Endothelial cell of umbilical vein (primary cell): ENCODE data around the gene ABLIM2. TPM values are rescaled to one million over a fixed set of nuclear protein-coding genes. Genes with fewer than 3 reads are reported as not detected.

Experiments used
- BruUV-seq: library from RNA; stranded (reverse); fragments of 400-500 nt; replicated peaks from 2 replicates; lab custom pipeline; 2021; lab: Mats Ljungman, UMichigan
- CTCF ChIA-PET: fragments of 300-600, 350-600 bp; sonication (Branson Sonifier 250); formaldehyde crosslinking; loops from one replicate; lab custom pipeline; 2021; ENCODE audit warnings: antibody characterized with exemption, inconsistent platforms; lab: Charles Lee
- POLR2A ChIA-PET: fragments of 300-600, 350-600 bp; sonication (Branson Sonifier 250); formaldehyde crosslinking; loops from one replicate; lab custom pipeline; 2021; ENCODE audit warnings: antibody characterized with exemption, inconsistent platforms; lab: Charles Lee
- DNase-seq: peaks from one replicate; pipeline ENCODE4 v3.0.0-alpha.2; 2011; ENCODE audit warnings: low read depth, low spot score
- FAIRE-seq: peaks from 2 replicates; lab custom pipeline; 2011; peaks lifted over from hg19 to GRCh38; lab: Jason Lieb, UNC
- H2AFZ ChIP-seq: 2 replicates; pipeline ENCODE4 v1.6.0; 2012; ENCODE audit warnings: low read depth, low read length, control low read depth, inconsistent platforms
- H3K27ac ChIP-seq: 2 replicates; pipeline ENCODE4 v1.5.1; 2011; ENCODE audit warnings: low read depth, mild to moderate bottlenecking, control low read depth, low read length, moderate library complexity; ENCODE audit not compliant: insufficient read depth
- H3K27me3 ChIP-seq, 2 experiments: 2 replicates each; pipeline versions ENCODE4 v1.6.0 to v1.6.1; 2011; ENCODE audit warnings: low read length in 2 of 2, mixed read lengths in 1 of 2; ENCODE audit not compliant: control insufficient read depth in 2 of 2, insufficient read depth in 2 of 2
- H3K36me3 ChIP-seq, 2 experiments: 2 replicates in 1 of 2; 3 replicates in 1 of 2; pipeline ENCODE4 v1.5.1; 2011; ENCODE audit warnings: low read length in 2 of 2, mild to moderate bottlenecking in 1 of 2, moderate library complexity in 1 of 2; ENCODE audit not compliant: control insufficient read depth in 2 of 2, insufficient read depth in 2 of 2; ENCODE audit errors: extremely low read depth in 1 of 2
- H3K4me1 ChIP-seq: 3 replicates; pipeline ENCODE4 v1.5.1; 2011; ENCODE audit warnings: mild to moderate bottlenecking, low read length; ENCODE audit not compliant: control insufficient read depth, insufficient read depth; ENCODE audit errors: extremely low read depth
- H3K4me2 ChIP-seq: 2 replicates; pipeline ENCODE4 v1.6.1; 2011; ENCODE audit warnings: low read length, control low read depth, mixed read lengths; ENCODE audit not compliant: insufficient read depth
- H3K4me3 ChIP-seq, 3 experiments: fragments of 200-600 bp in 1 of 3; sonication (generic), shearing (Covaris generic) in 1 of 3; replicated peaks in 1 of 3; 2 replicates each; pipeline ENCODE4 v1.5.1; 2011 to 2016; ENCODE audit warnings: control low read depth in 3 of 3, low read length in 3 of 3, mild to moderate bottlenecking in 2 of 3, inconsistent platforms in 1 of 3, low read depth in 1 of 3, moderate library complexity in 1 of 3; ENCODE audit not compliant: insufficient read depth in 1 of 3
- H3K79me2 ChIP-seq: 2 replicates; pipeline ENCODE4 v1.6.0; 2012; ENCODE audit warnings: low read length, inconsistent platforms; ENCODE audit not compliant: control insufficient read depth, insufficient read depth
- H3K9ac ChIP-seq: replicated peaks from 2 replicates; pipeline ENCODE3; 2011; ENCODE audit warnings: low read length, control low read depth; ENCODE audit not compliant: insufficient read depth; ENCODE audit errors: extremely low read depth
- H3K9me1 ChIP-seq: replicated peaks from 3 replicates; pipeline ENCODE4 v1.6.0; 2011; ENCODE audit warnings: mild to moderate bottlenecking, low read length; ENCODE audit not compliant: control insufficient read depth, insufficient read depth; ENCODE audit errors: extremely low read depth
- H3K9me3 ChIP-seq: replicated peaks from 2 replicates; pipeline ENCODE4 v1.5.1; 2012; ENCODE audit warnings: low read length, inconsistent platforms; ENCODE audit not compliant: control insufficient read depth, insufficient read depth
- H4K20me1 ChIP-seq: replicated peaks from 2 replicates; pipeline ENCODE3; 2011; ENCODE audit warnings: mild to moderate bottlenecking, low read length; ENCODE audit not compliant: control insufficient read depth, insufficient read depth; ENCODE audit errors: extremely low read depth
- CTCF ChIP-seq, 2 donors: IDR thresholded peaks; 1 replicate in 1 of 2; 2 replicates in 1 of 2; pipeline ENCODE4 v1.5.1; 2011; ENCODE audit warnings: low read length in 2 of 2, mild to moderate bottlenecking in 2 of 2, moderate library complexity in 2 of 2, control low read depth in 1 of 2, inconsistent platforms in 1 of 2, low read depth in 1 of 2; ENCODE audit not compliant: insufficient read depth in 1 of 2; ENCODE audit errors: extremely low read depth in 1 of 2
- EZH2 ChIP-seq: IDR thresholded peaks from 2 replicates; pipeline ENCODE4 v1.6.1; 2012; ENCODE audit warnings: borderline replicate concordance, low read depth, mild to moderate bottlenecking, moderate library complexity, low read length, inconsistent platforms; ENCODE audit not compliant: severe bottlenecking
- FOS ChIP-seq: IDR thresholded peaks from 2 replicates; pipeline ENCODE4 v1.6.1; 2011; ENCODE audit warnings: mild to moderate bottlenecking, low read length, moderate library complexity, borderline replicate concordance; ENCODE audit not compliant: insufficient read depth
- GATA2 ChIP-seq: IDR thresholded peaks from 2 replicates; pipeline ENCODE4 v1.7.0; 2011; ENCODE audit warnings: low read depth, mild to moderate bottlenecking, moderate library complexity, mixed read lengths, low read length; ENCODE audit not compliant: insufficient read length, insufficient read depth
- JUN ChIP-seq: IDR thresholded peaks from 2 replicates; pipeline ENCODE4 v1.6.1; 2011; ENCODE audit warnings: borderline replicate concordance, low read depth; ENCODE audit not compliant: insufficient read length, insufficient read depth
- MAX ChIP-seq: IDR thresholded peaks from 2 replicates; pipeline ENCODE4 v1.6.1; 2011; ENCODE audit not compliant: insufficient read depth, insufficient read length
- MYC ChIP-seq: IDR thresholded peaks from one replicate; pipeline ENCODE4 v1.6.1; 2011; ENCODE audit warnings: mild to moderate bottlenecking, low read depth, low read length
- POLR2A ChIP-seq: IDR thresholded peaks from 2 replicates; pipeline ENCODE4 v1.6.1; 2012; ENCODE audit warnings: low read depth, mild to moderate bottlenecking, control low read depth, low read length
- POLR2AphosphoS5 ChIP-seq: IDR thresholded peaks from 2 replicates; pipeline ENCODE4 v1.6.1; 2012; ENCODE audit warnings: low read depth, mild to moderate bottlenecking, control low read depth, low read length, moderate library complexity; ENCODE audit not compliant: insufficient read depth
- dilution Hi-C: fragments of 300-500 bp; cut with MboI; formaldehyde crosslinking; loops from one replicate; pipeline ENCODE4 v1.15.0; 2019; ENCODE audit warnings: low sequenced_read_pairs; ENCODE audit not compliant: extremely low pct_ligation_motif_present
- intact Hi-C: fragments of 100-400 bp; cut with micrococcal nuclease; formaldehyde crosslinking; loops from one replicate; pipeline ENCODE4 v1.10.0; 2022
- polyA plus RNA-seq, 4 experiments: library from polyadenylated mRNA; depleted of rRNA in 3 of 4; stranded (reverse) in 3 of 4; unstranded in 1 of 4; fragments of >200 nt; gene quantifications; 2 replicates each; pipeline versions ENCODE4 v1.2.1 to v1.2.3, GENCODE V29; 2011 to 2012; ENCODE audit warnings: missing spikeins in 1 of 4
- total RNA-seq: library from RNA; stranded (reverse); gene quantifications from 2 replicates; pipeline ENCODE4 v1.2.3, GENCODE V29; 2021

ABLIM2 gene
- total and polyA plus RNA-seq, 2 donors (not counting 3 experiments of a cell fraction or from before 2014, with no cell fraction given) = 0.28 to 0.66 TPM

GRCh38 chr4:8052160-8052691 is 106.4 kb downstream of the ABLIM2 start:
- H3K9ac ChIP-seq = no peak overlapping the region
- TF ChIP-seq GATA2 = no peak
- no peak for TF ChIP-seq JUN
- TF ChIP-seq CTCF (IDR thresholded peaks at IDR 0.05; ENCODE audit: extremely low read depth in 1 of 2, insufficient read depth in 1 of 2, low read depth in 1 of 2, low read length in 2 of 2) = no peak
- H3K27me3 ChIP-seq = no peaks in the 10 kb centered on the region
- CTCF ChIA-PET = interaction anchor here (1.0 to 1.5 kb wide), 2 partner anchors 10 to 124 kb away, joined by 3 read pairs; no protein-coding TSS in a partner anchor
- no peaks in the 10 kb centered on the region for H3K79me2 ChIP-seq
- POLR2A ChIA-PET = no interaction called here
- H2AFZ ChIP-seq = no peak overlapping the region
- H3K4me3 ChIP-seq = no peak overlapping the region
- intact Hi-C loops (no loop called here), dilution Hi-C loops (no loop called here)
- no peak for FAIRE-seq
- no peaks in the 10 kb centered on the region for H3K4me1 ChIP-seq
- no TSS peak for BruUV-seq
- H3K9me1 ChIP-seq = no peaks in the 10 kb centered on the region
- no peak for DNase-seq
- no peak overlapping the region for H3K4me2 ChIP-seq
- H3K36me3 ChIP-seq = no peaks in the 10 kb centered on the region
- no peak overlapping the region for H3K27ac ChIP-seq
- H4K20me1 ChIP-seq = no peaks in the 10 kb centered on the region
- H3K9me3 ChIP-seq = no peaks in the 10 kb centered on the region

DNA sequence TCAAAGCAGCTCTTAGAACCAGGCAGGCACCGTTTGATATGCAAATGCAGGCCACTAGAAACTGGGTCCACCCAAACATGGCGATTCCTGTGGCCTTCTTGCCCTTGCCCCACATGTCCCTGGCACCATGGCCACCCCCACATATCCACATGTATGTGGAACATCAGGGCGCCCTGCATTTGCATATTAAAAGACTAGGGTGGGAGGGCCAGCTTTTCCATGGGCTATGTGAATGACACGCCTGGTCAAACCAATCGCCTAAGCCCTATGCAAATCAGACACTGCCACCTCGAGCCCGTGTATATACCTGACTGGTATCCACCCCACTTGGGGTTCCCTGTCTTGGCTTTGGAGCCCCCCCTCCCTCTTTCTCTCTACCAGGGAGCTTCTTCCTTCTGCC is 107.0 kb downstream of the ABLIM2 start:
- H4K20me1 ChIP-seq = no peaks in the 10 kb centered on the region
- no peak for DNase-seq
- no peak overlapping the region for H3K9ac ChIP-seq
- H3K36me3 ChIP-seq = no peaks in the 10 kb centered on the region
- no peak overlapping the region for H3K27ac ChIP-seq
- BruUV-seq = no TSS peak
- no peak overlapping the region for H3K4me3 ChIP-seq
- intact Hi-C loops = no loop called here
- H3K9me1 ChIP-seq = no peaks in the 10 kb centered on the region
- dilution Hi-C loops = no loop called here
- H3K9me3 ChIP-seq = no peaks in the 10 kb centered on the region
- H3K79me2 ChIP-seq = no peaks in the 10 kb centered on the region
- no peaks in the 10 kb centered on the region for H3K4me1 ChIP-seq
- TF ChIP-seq JUN (no peak), MAX (no peak), POLR2AphosphoS5 (no peak), MYC (no peak), POLR2A (no peak), GATA2 (no peak), CTCF (IDR thresholded peaks at IDR 0.05; ENCODE audit: extremely low read depth in 1 of 2, insufficient read depth in 1 of 2, low read depth in 1 of 2, low read length in 2 of 2) (no peak), EZH2 (no peak), FOS (no peak)
- no peak overlapping the region for H2AFZ ChIP-seq
- no peak for FAIRE-seq
- no peaks in the 10 kb centered on the region for H3K27me3 ChIP-seq
- H3K4me2 ChIP-seq = no peak overlapping the region
- POLR2A ChIA-PET = no interaction called here
- CTCF ChIA-PET = interaction anchor here (1.4 to 1.5 kb wide), 2 partner anchors 11 to 125 kb away, joined by 3 read pairs; no protein-coding TSS in a partner anchor
